Adrenal gland (tissue), 12 donors: Measurements from ENCODE around the gene NFIB. TPM values are rescaled to one million over a fixed set of nuclear protein-coding genes. Genes with fewer than 3 reads are reported as not detected.

Experiments used
- DNase-seq, 7 donors: peaks; one replicate each; pipeline ENCODE4 v3.0.0-alpha.2; 2019 to 2020
- H3K27ac ChIP-seq, 5 donors: fragments of 200-600 bp; sonication (generic) in 4 of 5; 1 replicate in 3 of 5; 2 replicates in 2 of 5; pipeline versions ENCODE4 v1.5.1 to v1.8.0; 2016 to 2020; ENCODE audit warnings: mild to moderate bottlenecking in 1 of 5
- H3K27me3 ChIP-seq: fragments of 200-600 bp; 2 replicates; pipeline ENCODE4 v1.8.0; 2021
- H3K36me3 ChIP-seq, 2 donors: fragments of 200-600 bp; replicated peaks in 1 of 2; 1 replicate in 1 of 2; 2 replicates in 1 of 2; pipeline versions ENCODE4 v1.5.1 to v1.8.0; 2018 to 2022
- H3K4me1 ChIP-seq, 2 donors: fragments of 200-600 bp; replicated peaks in 1 of 2; 1 replicate in 1 of 2; 2 replicates in 1 of 2; pipeline versions ENCODE4 v1.5.1 to v1.8.0; 2018 to 2021
- H3K4me3 ChIP-seq, 4 donors: fragments of 200-600 bp; sonication (generic) in 3 of 4; one replicate each; pipeline ENCODE4 v1.5.1; 2016 to 2018
- H3K9me3 ChIP-seq, 3 donors: fragments of 200-600 bp; sonication (generic) in 1 of 3; replicated peaks in 1 of 3; 1 replicate in 2 of 3; 2 replicates in 1 of 3; pipeline versions ENCODE4 v1.5.1 to v1.8.0; 2016 to 2021
- POLR2A ChIP-seq, 2 donors: fragments of 450-650 bp; IDR thresholded peaks; one replicate each; pipeline ENCODE4 v1.6.1; 2017; ENCODE audit warnings: antibody characterized with exemption in 2 of 2, mild to moderate bottlenecking in 2 of 2, moderate library complexity in 1 of 2
- WGBS, 4 donors: extraction: QIAGEN DNeasy Blood & Tissue Kit in 2 of 4; methylation state at CpG; one replicate each; pipeline versions ENCODE4 v1.1.5 to v1.1.7; 2013 to 2017; 5-methylcytosine and 5-hydroxymethylcytosine counted together
- intact Hi-C, 2 donors: fragments of 100-400 bp; cut with DNase I; formaldehyde crosslinking; loops; one replicate each; pipeline versions ENCODE4 v1.14.1 to v1.15.0; 2022 to 2023
- polyA plus RNA-seq, 3 donors: library from polyadenylated mRNA; stranded (reverse); fragments of 200-250 nt in 2 of 3; fragments of 350-450 nt in 1 of 3; fragmentation: Illumina TruSeq in 1 of 3; extraction: RNeasy Lipid Tissue Mini Kit (QIAGEN cat#74804) in 1 of 3; gene quantifications; one replicate each; pipeline ENCODE4 v1.2.3, GENCODE V29; 2013 to 2014
- total RNA-seq, 9 donors: library from RNA; depleted of rRNA in 4 of 9; stranded (reverse); fragments of >200 nt in 4 of 9; fragments of 120-200 nt in 1 of 9; fragmentation: NEBNext Ultra II Directional in 1 of 9; extraction: Animal tissue kit (Norgen Biotek cat#: 25700) in 1 of 9; gene quantifications; one replicate each; pipeline versions ENCODE4 v1.1.0 to v1.2.4, GENCODE V29; 2013 to 2023
- TF ChIP-seq, protein P1 (sequence below), 6 experiments: fragments of 450-650 bp in 4 of 6; fragments of 200-600 bp in 2 of 6; sonication (generic) in 1 of 6; IDR thresholded peaks; 1 replicate in 5 of 6; 2 replicates in 1 of 6; pipeline versions ENCODE4 v1.5.1 to v1.8.0; 2016 to 2021; ENCODE audit warnings: antibody characterized with exemption in 6 of 6, mild to moderate bottlenecking in 2 of 6, moderate library complexity in 1 of 6
- donor health status: healthy with polysubstance abuse.
- donor health status: Bipolar disorder and iron deficiency.
- donor health status: DM: yes; HTN: yes; CAD: no.
- donor health status: DM: no; HTN: no; CAD: no.
- donor health status: DM: no; HTN: no; CAD: no.
- donor health status: DM: yes; HTN: yes; CAD: no.

The NFIB gene
- total and polyA plus RNA-seq, 12 donors, result 10.9 to 84.1 (median 43.0) TPM

DNA sequence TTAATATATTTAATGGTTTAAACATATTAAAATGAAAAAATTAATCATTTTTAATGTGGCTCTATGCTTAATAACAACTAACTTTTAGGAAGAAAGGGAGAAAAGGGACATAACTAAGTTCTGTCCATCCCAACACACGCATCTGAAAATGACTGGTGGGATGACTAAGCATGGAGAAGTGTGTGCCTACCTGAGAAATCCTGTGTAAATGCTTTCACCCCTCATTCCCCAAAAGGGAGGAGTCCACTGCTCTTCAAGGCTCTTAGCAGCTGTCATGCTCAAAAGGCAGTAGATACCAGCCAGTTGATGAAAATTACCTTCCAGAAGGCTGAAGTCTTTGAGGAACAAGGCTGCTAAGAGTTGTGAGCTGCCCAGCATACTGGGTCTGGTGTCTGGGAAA lies 130.9 kb downstream of the NFIB start:
- Histone ChIP-seq H3K27me3 (no peaks in the 10 kb centered on the region), H3K9me3 (no peaks in the 10 kb centered on the region), H3K36me3 (no peaks in the 10 kb centered on the region), H3K27ac (no peak overlapping the region), H3K4me3 (no peak overlapping the region), H3K4me1 (peaks cover 0 to 37% of the 10 kb centered on the region in 2 donors)
- WGBS, 4 donors, result 93 to 100% (median 97%) methylated on average over 1 of the region's 1 CpG
- no peak for DNase-seq
- intact Hi-C loops, result no loop called here
- TF ChIP-seq, protein P1, sequence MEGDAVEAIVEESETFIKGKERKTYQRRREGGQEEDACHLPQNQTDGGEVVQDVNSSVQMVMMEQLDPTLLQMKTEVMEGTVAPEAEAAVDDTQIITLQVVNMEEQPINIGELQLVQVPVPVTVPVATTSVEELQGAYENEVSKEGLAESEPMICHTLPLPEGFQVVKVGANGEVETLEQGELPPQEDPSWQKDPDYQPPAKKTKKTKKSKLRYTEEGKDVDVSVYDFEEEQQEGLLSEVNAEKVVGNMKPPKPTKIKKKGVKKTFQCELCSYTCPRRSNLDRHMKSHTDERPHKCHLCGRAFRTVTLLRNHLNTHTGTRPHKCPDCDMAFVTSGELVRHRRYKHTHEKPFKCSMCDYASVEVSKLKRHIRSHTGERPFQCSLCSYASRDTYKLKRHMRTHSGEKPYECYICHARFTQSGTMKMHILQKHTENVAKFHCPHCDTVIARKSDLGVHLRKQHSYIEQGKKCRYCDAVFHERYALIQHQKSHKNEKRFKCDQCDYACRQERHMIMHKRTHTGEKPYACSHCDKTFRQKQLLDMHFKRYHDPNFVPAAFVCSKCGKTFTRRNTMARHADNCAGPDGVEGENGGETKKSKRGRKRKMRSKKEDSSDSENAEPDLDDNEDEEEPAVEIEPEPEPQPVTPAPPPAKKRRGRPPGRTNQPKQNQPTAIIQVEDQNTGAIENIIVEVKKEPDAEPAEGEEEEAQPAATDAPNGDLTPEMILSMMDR (IDR thresholded peaks at IDR 0.05), result no peak
- no peak for TF ChIP-seq POLR2A (IDR thresholded peaks at IDR 0.05)

DNA sequence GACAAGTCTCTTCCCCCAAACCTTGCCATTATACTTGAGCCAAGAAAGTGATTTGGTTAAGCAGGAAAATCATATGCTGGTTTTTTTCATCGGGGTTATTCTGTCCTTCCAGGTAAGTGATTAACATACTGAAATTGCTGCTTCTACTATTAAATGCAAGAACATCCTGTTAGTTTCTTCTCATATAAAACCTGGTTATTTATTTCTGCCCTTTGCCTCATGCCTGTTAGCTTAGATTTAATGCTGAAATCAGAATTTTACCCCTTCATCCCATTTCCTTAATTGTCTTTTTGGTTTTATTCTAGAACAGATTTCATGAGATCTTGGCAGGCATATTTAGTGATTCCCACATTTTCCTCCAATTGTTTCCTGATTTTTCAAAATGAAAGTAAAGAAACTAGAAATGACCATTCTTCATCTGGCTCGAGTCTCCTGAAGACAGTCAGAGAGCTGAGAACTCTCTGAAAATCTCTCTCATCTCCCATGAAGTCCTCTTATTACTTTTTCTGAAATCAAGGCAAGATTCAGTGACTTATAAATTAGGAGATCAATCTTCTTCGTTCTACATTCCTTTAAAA lies 132.9 kb downstream of the NFIB start:
- H3K27ac ChIP-seq, result peak overlapping the region in 3 of 5 donors; percentile 45 to 55 (median 46)
- DNase-seq, result no peak
- peak overlapping the region in 1 of 4 donors; percentile 28 for H3K4me3 ChIP-seq
- H3K9me3 ChIP-seq, result no peaks in the 10 kb centered on the region
- intact Hi-C loops, result no loop called here
- TF ChIP-seq, protein P1 (IDR thresholded peaks at IDR 0.05), result no peak
- TF ChIP-seq POLR2A (IDR thresholded peaks at IDR 0.05), result no peak
- no peaks in the 10 kb centered on the region for H3K27me3 ChIP-seq
- H3K36me3 ChIP-seq, result no peaks in the 10 kb centered on the region
- WGBS, 4 donors, result 34 to 43% (median 39%) methylated on average over 3 of the region's 3 CpGs
- peaks cover 0 to 27% of the 10 kb centered on the region in 2 donors for H3K4me1 ChIP-seq

DNA sequence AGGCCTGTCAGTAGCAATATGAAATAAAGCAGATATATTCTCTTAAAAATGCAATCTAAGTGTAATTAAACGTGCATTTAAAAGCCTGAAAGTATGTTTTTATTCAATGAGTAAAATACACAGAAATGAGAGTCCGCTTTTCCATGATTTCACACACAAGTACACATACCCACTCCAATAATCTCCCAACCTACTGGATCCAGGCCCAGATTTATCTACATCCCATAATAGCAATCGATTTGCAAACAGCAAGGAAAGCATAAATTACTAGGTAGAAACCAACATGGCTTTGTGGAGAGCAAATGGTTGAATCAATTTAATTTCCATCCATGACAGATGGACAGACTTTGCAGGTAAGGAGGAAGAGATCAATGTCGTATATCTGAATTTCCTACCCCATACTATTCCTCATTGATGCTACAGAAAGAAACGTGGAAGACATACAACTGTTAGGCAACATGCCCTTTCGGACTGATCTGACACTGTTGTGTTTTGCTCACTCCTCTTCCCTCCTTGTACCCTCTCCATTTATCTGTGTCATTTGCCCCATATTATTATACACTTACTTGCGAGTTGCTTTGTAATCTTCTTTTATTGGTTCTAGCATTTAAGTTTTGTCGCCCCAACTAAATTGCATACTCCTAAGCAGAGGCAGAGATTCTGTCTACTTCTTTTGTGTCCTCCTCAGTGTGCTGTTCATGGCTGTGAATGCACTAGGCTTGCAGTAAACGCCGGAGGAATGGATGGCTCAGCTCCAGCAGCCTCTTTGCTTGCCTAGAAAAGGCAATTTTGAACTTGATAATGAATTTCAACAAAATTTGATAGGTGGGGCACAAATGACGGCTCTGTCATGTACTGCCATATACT lies 133.6 kb downstream of the NFIB start:
- H3K4me3 ChIP-seq, result peak overlapping the region in 1 of 4 donors; percentile 28
- no peaks in the 10 kb centered on the region for H3K36me3 ChIP-seq
- peak in 5 of 7 donors; percentile 36 to 64 (median 43) for DNase-seq
- H3K4me1 ChIP-seq, result peaks cover 0 to 27% of the 10 kb centered on the region in 2 donors
- no peak for TF ChIP-seq POLR2A (IDR thresholded peaks at IDR 0.05)
- TF ChIP-seq, protein P1 (IDR thresholded peaks at IDR 0.05), result no peak
- H3K27ac ChIP-seq, result peak overlapping the region in 3 of 5 donors; percentile 45 to 55 (median 46)
- intact Hi-C loops, result no loop called here
- WGBS, 4 donors, result 61 to 70% (median 64%) methylated on average over 11 of the region's 11 CpGs
- H3K27me3 ChIP-seq, result no peaks in the 10 kb centered on the region
- H3K9me3 ChIP-seq, result no peaks in the 10 kb centered on the region

DNA sequence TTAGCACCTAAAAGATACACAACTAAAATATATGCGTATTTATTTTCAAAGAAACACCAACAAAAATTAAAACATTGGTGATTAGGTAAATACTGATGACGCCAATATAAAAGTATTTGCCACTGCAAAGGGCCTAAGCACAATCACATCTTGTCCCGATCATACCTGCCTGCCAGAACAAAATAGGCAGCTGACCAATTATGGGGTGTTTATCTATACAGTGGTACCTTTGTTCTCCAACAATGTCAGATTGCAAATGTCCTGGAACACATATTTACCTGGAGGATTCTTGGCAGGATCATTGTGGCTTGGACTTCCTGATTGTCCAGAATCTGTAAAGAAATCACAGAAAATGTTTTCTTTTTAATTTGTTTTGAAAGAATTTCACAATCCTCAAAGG lies 134.5 kb downstream of the NFIB start:
- Histone ChIP-seq H3K4me3 (no peak overlapping the region), H3K36me3 (no peaks in the 10 kb centered on the region), H3K9me3 (no peaks in the 10 kb centered on the region), H3K27ac (no peak overlapping the region), H3K27me3 (no peaks in the 10 kb centered on the region), H3K4me1 (peaks cover 0 to 27% of the 10 kb centered on the region in 2 donors)
- TF ChIP-seq POLR2A (IDR thresholded peaks at IDR 0.05), result no peak
- TF ChIP-seq, protein P1 (IDR thresholded peaks at IDR 0.05), result no peak
- DNase-seq, result no peak
- intact Hi-C loops, result no loop called here
- 87 to 92% (median 89%) methylated on average over 3 of the region's 3 CpGs for WGBS, 4 donors
